GM19240 (cell line): ENCODE measurements around the gene RDH13.
"Not testable (repeated sequence)": the region's sequence is repeated elsewhere in the genome, so short reads cannot be mapped to it uniquely, and the experiment has no call there.

Source experiments
- DNase-seq: peaks from one replicate; pipeline ENCODE4 v3.0.0; 2011; ENCODE audit warnings: low spot score; ENCODE audit not compliant: insufficient read length

The RDH13 gene

GRCh38 chr19:55018216-55018615 lies 44.7 kb downstream of the RDH13 start:
- no peak for DNase-seq

- no peak for DNase-seq
Measured at GRCh38 chr19:55016017-55016416, 46.9 kb downstream of the RDH13 start.

GRCh38 chr19:55015126-55015525 lies 47.8 kb downstream of the RDH13 start:
- DNase-seq: no peak

- DNase-seq: no peak
Measured at GRCh38 chr19:55014714-55015113, 48.2 kb downstream of the RDH13 start.

- no peak for DNase-seq
Measured at GRCh38 chr19:55013596-55013995, 49.4 kb downstream of the RDH13 start.

- no peak for DNase-seq
Measured at GRCh38 chr19:55012306-55012705, 50.6 kb downstream of the RDH13 start.

- not testable (repeated sequence) for DNase-seq
Measured at GRCh38 chr19:55010561-55010960, 52.4 kb downstream of the RDH13 start.

GRCh38 chr19:55008781-55009180 lies 54.2 kb downstream of the RDH13 start:
- not testable (repeated sequence) for DNase-seq

- DNase-seq: not testable (repeated sequence)
Measured at GRCh38 chr19:55008189-55008588, 54.8 kb downstream of the RDH13 start.

- not testable (repeated sequence) for DNase-seq
Measured at GRCh38 chr19:55007537-55007936, 55.4 kb downstream of the RDH13 start.

- not testable (repeated sequence) for DNase-seq
Measured at GRCh38 chr19:55006795-55007194, 56.2 kb downstream of the RDH13 start.

- peak; percentile 56 for DNase-seq
Measured at GRCh38 chr19:55005684-55006488, 57.1 kb downstream of the RDH13 start.

- DNase-seq: no peak
Measured at GRCh38 chr19:55000761-55001160, 62.2 kb downstream of the RDH13 start.

GRCh38 chr19:54998751-54999239 lies 64.2 kb downstream of the RDH13 start:
- DNase-seq: not testable (repeated sequence)

- no peak for DNase-seq
Measured at GRCh38 chr19:54995561-54995960, 67.4 kb downstream of the RDH13 start.
